GM23338 (cell line): Measurements from ENCODE around the gene TMEM151B. TPM values are rescaled to one million over a fixed set of nuclear protein-coding genes. Genes with fewer than 3 reads are reported as not detected.

Source experiments
- ATAC-seq: fragments of 200-7000 bp; cut with Tn5 transposase; 3 replicates; pipeline ENCODE4 v1.9.1; 2020
- DNase-seq: peaks from one replicate; pipeline ENCODE4 v3.0.0-alpha.2; 2015; ENCODE audit warnings: low spot score
- H2AFZ ChIP-seq: fragments of 200-600 bp; sonication (generic); 2 replicates; pipeline ENCODE4 v1.8.0; 2016; ENCODE audit warnings: antibody characterized with exemption, mild to moderate bottlenecking, moderate library complexity
- H3F3A ChIP-seq: fragments of 200-600 bp; sonication (generic); replicated peaks from 2 replicates; pipeline ENCODE4 v1.8.0; 2017; ENCODE audit warnings: antibody characterized with exemption, mixed run types, low read depth
- H3K27ac ChIP-seq: fragments of 200-600 bp; sonication (generic); 2 replicates; pipeline ENCODE4 v1.6.1; 2016; ENCODE audit warnings: low read depth
- H3K27me3 ChIP-seq: fragments of 200-600 bp; sonication (generic); 2 replicates; pipeline ENCODE4 v1.8.0; 2016; ENCODE audit warnings: mild to moderate bottlenecking, mixed run types, moderate library complexity; ENCODE audit not compliant: insufficient read depth
- H3K36me3 ChIP-seq: fragments of 200-600 bp; sonication (generic); 2 replicates; pipeline ENCODE4 v1.8.0; 2016; ENCODE audit warnings: mild to moderate bottlenecking; ENCODE audit not compliant: insufficient read depth
- H3K4me1 ChIP-seq: fragments of 200-600 bp; sonication (generic); 2 replicates; pipeline ENCODE4 v1.8.0; 2016; ENCODE audit warnings: mild to moderate bottlenecking, moderate library complexity; ENCODE audit not compliant: insufficient read depth
- H3K4me2 ChIP-seq: fragments of 200-600 bp; sonication (generic); 2 replicates; pipeline ENCODE4 v1.7.1; 2017; ENCODE audit warnings: mixed run types
- H3K4me3 ChIP-seq: fragments of 200-600 bp; sonication (generic); 2 replicates; pipeline ENCODE4 v1.6.1; 2016; ENCODE audit warnings: mixed run types
- H3K79me2 ChIP-seq: fragments of 200-600 bp; sonication (generic); replicated peaks from 2 replicates; pipeline ENCODE4 v1.8.0; 2017; ENCODE audit warnings: mild to moderate bottlenecking; ENCODE audit not compliant: insufficient read depth
- H3K9me2 ChIP-seq: fragments of 200-600 bp; sonication (generic); 2 replicates; pipeline ENCODE4 v1.8.0; 2017; ENCODE audit not compliant: insufficient read depth
- H4K20me1 ChIP-seq: fragments of 200-600 bp; sonication (generic); replicated peaks from 2 replicates; pipeline ENCODE4 v1.8.0; 2017; ENCODE audit warnings: mild to moderate bottlenecking; ENCODE audit not compliant: insufficient read depth
- H3K27ac Mint-ChIP-seq: 2 replicates; pipeline ENCODE4 v1.8.0; 2020; ENCODE audit warnings: inconsistent platforms, mild to moderate bottlenecking, moderate library complexity, mixed read lengths
- H3K27me3 Mint-ChIP-seq: 3 replicates; pipeline ENCODE4 v1.8.0; 2022; ENCODE audit warnings: low read depth, mild to moderate bottlenecking, moderate library complexity, mixed read lengths, inconsistent platforms; ENCODE audit not compliant: insufficient read depth, poor library complexity
- H3K36me3 Mint-ChIP-seq: 3 replicates; pipeline ENCODE4 v1.8.0; 2021; ENCODE audit warnings: low read depth, mild to moderate bottlenecking, inconsistent platforms, moderate library complexity, mixed read lengths
- H3K4me1 Mint-ChIP-seq: 3 replicates; pipeline ENCODE4 v1.8.0; 2020; ENCODE audit warnings: mild to moderate bottlenecking, inconsistent platforms, mixed read lengths
- H3K4me3 Mint-ChIP-seq: 3 replicates; pipeline ENCODE4 v1.8.0; 2021; ENCODE audit warnings: moderate library complexity, mild to moderate bottlenecking, inconsistent platforms, mixed read lengths
- H3K9me3 Mint-ChIP-seq: 3 replicates; pipeline ENCODE4 v1.8.0; 2020; ENCODE audit warnings: moderate library complexity, mild to moderate bottlenecking, inconsistent platforms, mixed read lengths
- CREB1 ChIP-seq: fragments of 250-450 bp; sonication (Bioruptor Pico); IDR thresholded peaks from 2 replicates; pipeline ENCODE4 v1.5.0; 2020; ENCODE audit warnings: low read depth, mild to moderate bottlenecking, moderate library complexity
- EZH2 ChIP-seq: fragments of 200-600 bp; sonication (generic); IDR thresholded peaks from one replicate; pipeline ENCODE4 v1.8.0; 2017; ENCODE audit warnings: antibody characterized with exemption, mild to moderate bottlenecking, low read depth; ENCODE audit not compliant: unreplicated experiment
- EZH2phosphoT487 ChIP-seq: fragments of 200-600 bp; sonication (generic); IDR thresholded peaks from one replicate; pipeline ENCODE4 v1.8.1; 2018; ENCODE audit warnings: antibody characterized with exemption; ENCODE audit not compliant: unreplicated experiment
- JUNB ChIP-seq: IDR thresholded peaks from one replicate; pipeline ENCODE4 v1.6.1; 2016; ENCODE audit warnings: antibody characterized with exemption; ENCODE audit not compliant: unreplicated experiment
- POLR2AphosphoS5 ChIP-seq: IDR thresholded peaks from 2 replicates; pipeline ENCODE4 v1.6.1; 2016; ENCODE audit warnings: antibody characterized with exemption, low read depth
- STAT1 ChIP-seq: IDR thresholded peaks from one replicate; pipeline ENCODE4 v1.6.1; 2016; ENCODE audit warnings: antibody characterized with exemption; ENCODE audit not compliant: unreplicated experiment
- ZNF114 ChIP-seq: fragments of 250-450 bp; sonication (Bioruptor Pico); IDR thresholded peaks from 2 replicates; pipeline ENCODE4 v1.5.0; 2020; ENCODE audit warnings: mild to moderate bottlenecking, moderate library complexity
- ZNF331 ChIP-seq: fragments of 250-450 bp; sonication (Bioruptor Pico); IDR thresholded peaks from 2 replicates; pipeline ENCODE4 v1.5.0; 2020; ENCODE audit warnings: low read depth, mild to moderate bottlenecking, moderate library complexity
- polyA plus RNA-seq: library from polyadenylated mRNA; unstranded; fragments of >200 nt; fragmentation: Nextera tagmentation; extraction: Ambion mirVana; gene quantifications from 2 replicates; pipeline ENCODE4 v1.2.1, GENCODE V29; 2016
- total RNA-seq: library from RNA; depleted of rRNA; stranded (reverse); fragments of >200 nt; shearing (Covaris generic); gene quantifications from 2 replicates; pipeline ENCODE4 v1.2.3, GENCODE V29; 2014
- TF ChIP-seq, protein P1 (sequence below), 2 experiments: fragments of 200-600 bp in 1 of 2; sonication (generic) in 1 of 2; conservative IDR thresholded peaks; 2 replicates each; pipeline versions ENCODE4 v1.5.1 to v1.6.1; 2016 to 2017; ENCODE audit warnings: antibody characterized with exemption in 2 of 2, low read depth in 2 of 2, mild to moderate bottlenecking in 2 of 2, moderate library complexity in 1 of 2
- TF ChIP-seq, protein P2 (sequence below): IDR thresholded peaks from one replicate; pipeline ENCODE4 v1.6.1; 2018; ENCODE audit warnings: antibody characterized with exemption; ENCODE audit not compliant: unreplicated experiment

TMEM151B gene
- total and polyA plus RNA-seq, 2 experiments from 2014 or later = 0.91 to 14.6 TPM

GRCh38 chr6:44335631-44336030 is 65.4 kb downstream of the TMEM151B start (continued):
- TF ChIP-seq, protein P1, sequence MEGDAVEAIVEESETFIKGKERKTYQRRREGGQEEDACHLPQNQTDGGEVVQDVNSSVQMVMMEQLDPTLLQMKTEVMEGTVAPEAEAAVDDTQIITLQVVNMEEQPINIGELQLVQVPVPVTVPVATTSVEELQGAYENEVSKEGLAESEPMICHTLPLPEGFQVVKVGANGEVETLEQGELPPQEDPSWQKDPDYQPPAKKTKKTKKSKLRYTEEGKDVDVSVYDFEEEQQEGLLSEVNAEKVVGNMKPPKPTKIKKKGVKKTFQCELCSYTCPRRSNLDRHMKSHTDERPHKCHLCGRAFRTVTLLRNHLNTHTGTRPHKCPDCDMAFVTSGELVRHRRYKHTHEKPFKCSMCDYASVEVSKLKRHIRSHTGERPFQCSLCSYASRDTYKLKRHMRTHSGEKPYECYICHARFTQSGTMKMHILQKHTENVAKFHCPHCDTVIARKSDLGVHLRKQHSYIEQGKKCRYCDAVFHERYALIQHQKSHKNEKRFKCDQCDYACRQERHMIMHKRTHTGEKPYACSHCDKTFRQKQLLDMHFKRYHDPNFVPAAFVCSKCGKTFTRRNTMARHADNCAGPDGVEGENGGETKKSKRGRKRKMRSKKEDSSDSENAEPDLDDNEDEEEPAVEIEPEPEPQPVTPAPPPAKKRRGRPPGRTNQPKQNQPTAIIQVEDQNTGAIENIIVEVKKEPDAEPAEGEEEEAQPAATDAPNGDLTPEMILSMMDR (conservative IDR thresholded peaks at IDR 0.05; ENCODE audit: low read depth in 2 of 2) = no peak
- no peak for TF ChIP-seq JUNB
- TF ChIP-seq EZH2phosphoT487 = no peak
- TF ChIP-seq CREB1 (CRISPR knock-in tag) = no peak
- TF ChIP-seq ZNF114 (CRISPR knock-in tag) = no peak
- no peak for TF ChIP-seq STAT1
- TF ChIP-seq EZH2 = no peak
- no peak for TF ChIP-seq POLR2AphosphoS5
- TF ChIP-seq ZNF331 (CRISPR knock-in tag) = no peak
- TF ChIP-seq, protein P2, sequence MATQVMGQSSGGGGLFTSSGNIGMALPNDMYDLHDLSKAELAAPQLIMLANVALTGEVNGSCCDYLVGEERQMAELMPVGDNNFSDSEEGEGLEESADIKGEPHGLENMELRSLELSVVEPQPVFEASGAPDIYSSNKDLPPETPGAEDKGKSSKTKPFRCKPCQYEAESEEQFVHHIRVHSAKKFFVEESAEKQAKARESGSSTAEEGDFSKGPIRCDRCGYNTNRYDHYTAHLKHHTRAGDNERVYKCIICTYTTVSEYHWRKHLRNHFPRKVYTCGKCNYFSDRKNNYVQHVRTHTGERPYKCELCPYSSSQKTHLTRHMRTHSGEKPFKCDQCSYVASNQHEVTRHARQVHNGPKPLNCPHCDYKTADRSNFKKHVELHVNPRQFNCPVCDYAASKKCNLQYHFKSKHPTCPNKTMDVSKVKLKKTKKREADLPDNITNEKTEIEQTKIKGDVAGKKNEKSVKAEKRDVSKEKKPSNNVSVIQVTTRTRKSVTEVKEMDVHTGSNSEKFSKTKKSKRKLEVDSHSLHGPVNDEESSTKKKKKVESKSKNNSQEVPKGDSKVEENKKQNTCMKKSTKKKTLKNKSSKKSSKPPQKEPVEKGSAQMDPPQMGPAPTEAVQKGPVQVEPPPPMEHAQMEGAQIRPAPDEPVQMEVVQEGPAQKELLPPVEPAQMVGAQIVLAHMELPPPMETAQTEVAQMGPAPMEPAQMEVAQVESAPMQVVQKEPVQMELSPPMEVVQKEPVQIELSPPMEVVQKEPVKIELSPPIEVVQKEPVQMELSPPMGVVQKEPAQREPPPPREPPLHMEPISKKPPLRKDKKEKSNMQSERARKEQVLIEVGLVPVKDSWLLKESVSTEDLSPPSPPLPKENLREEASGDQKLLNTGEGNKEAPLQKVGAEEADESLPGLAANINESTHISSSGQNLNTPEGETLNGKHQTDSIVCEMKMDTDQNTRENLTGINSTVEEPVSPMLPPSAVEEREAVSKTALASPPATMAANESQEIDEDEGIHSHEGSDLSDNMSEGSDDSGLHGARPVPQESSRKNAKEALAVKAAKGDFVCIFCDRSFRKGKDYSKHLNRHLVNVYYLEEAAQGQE = no peak

DNA sequence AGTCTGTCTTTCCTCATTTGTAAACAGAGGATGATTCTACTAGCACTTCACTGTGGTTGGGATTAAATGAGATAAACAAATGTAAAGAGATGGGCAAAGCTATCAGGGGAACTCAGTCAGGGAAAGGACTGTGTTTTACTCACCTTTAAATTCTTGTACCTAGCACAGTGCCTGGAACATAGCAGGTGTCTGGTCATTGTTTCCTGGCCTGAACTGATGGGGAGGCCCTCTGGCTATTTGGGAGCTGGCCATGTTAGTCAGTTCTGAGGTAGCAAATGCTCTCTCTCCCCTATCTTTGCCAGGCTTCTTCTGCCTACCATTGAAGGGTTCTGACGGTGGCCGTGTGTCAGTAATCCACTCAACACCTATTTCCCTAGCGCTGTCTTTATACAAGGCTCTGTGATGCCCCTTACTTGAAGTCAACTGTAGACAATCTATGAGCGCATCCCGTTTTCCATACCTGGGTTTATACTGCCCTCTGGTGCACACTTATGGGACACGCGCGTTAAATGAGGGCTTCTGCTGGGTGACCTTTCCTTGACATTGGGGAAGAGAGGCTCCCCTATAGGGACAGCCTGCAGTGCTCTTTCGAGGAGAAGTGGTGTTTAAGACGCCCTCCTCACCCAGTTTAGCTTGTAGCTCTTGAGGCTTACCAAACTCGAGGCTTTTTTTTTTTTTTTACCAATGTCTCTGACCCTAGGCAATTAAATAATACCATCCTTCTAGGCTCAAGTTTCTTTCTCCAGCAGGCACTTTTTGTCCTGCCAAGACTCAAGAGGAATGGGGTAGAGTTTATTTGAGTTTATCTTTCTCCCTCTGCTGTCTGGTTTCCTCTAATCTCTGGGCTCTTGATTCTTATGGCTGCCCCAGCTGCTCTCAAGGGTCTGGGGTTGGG is 68.2 kb downstream of the TMEM151B start:
- Histone ChIP-seq H3K4me1 (peaks cover 18% of the 10 kb centered on the region; the same call in 1 of the 2 replicates), H2AFZ (no peak overlapping the region), H3K36me3 (no peaks in the 10 kb centered on the region), H3K27me3 (peaks cover 20% of the 10 kb centered on the region), H3K4me3 (no peak overlapping the region), H4K20me1 (no peaks in the 10 kb centered on the region), H3K9me2 (0 out of 2 replicates have a peak, but pooled peaks cover 3% of the 10 kb centered on the region), H3K79me2 (no peaks in the 10 kb centered on the region), H3K4me2 (no peak overlapping the region), H3K27ac (no peak overlapping the region), H3F3A (no peaks in the 10 kb centered on the region)
- H3K9me3 Mint-ChIP-seq = no peaks in the 10 kb centered on the region
- H3K4me3 Mint-ChIP-seq = no peak overlapping the region
- peaks cover 25% of the 10 kb centered on the region for H3K4me1 Mint-ChIP-seq
- ATAC-seq (peak; percentile 81), DNase-seq (peak; percentile 92)
- H3K27ac Mint-ChIP-seq = no peak overlapping the region; the same call in 1 of the 2 replicates
- peaks cover 10% of the 10 kb centered on the region for H3K27me3 Mint-ChIP-seq
- H3K36me3 Mint-ChIP-seq = no peaks in the 10 kb centered on the region
- TF ChIP-seq, protein P1 (conservative IDR thresholded peaks at IDR 0.05; ENCODE audit: low read depth in 2 of 2) = peak; percentile 91 to 96
- peak; percentile 29; the same call in 1 of the 2 replicates for TF ChIP-seq CREB1 (CRISPR knock-in tag)
- no peak for TF ChIP-seq EZH2
